Gastrocnemius medialis (tissue), 4 donors: ENCODE data around the gene CAMKV.
A peak's percentile ranks its signal among the peaks of the same experiment; 100 is the strongest.

Source experiments
- POLR2A ChIP-seq, 2 donors: fragments of 450-650 bp; IDR thresholded peaks; one replicate each; pipeline ENCODE4 v1.6.1; 2017; ENCODE audit warnings: antibody characterized with exemption in 2 of 2, mild to moderate bottlenecking in 2 of 2, moderate library complexity in 2 of 2
- TF ChIP-seq, protein P1 (sequence below), 5 experiments: fragments of 450-650 bp in 3 of 5; fragments of 200-600 bp in 2 of 5; sonication (generic) in 2 of 5; IDR thresholded peaks in 4 of 5; conservative IDR thresholded peaks in 1 of 5; 1 replicate in 4 of 5; 2 replicates in 1 of 5; pipeline ENCODE4 v1.5.1; 2016 to 2019; ENCODE audit warnings: antibody characterized with exemption in 5 of 5, mild to moderate bottlenecking in 3 of 5, moderate library complexity in 3 of 5

GRCh38 chr3:49839193-49839809, 30.4 kb downstream of the CAMKV start:
- TF ChIP-seq, protein P1, sequence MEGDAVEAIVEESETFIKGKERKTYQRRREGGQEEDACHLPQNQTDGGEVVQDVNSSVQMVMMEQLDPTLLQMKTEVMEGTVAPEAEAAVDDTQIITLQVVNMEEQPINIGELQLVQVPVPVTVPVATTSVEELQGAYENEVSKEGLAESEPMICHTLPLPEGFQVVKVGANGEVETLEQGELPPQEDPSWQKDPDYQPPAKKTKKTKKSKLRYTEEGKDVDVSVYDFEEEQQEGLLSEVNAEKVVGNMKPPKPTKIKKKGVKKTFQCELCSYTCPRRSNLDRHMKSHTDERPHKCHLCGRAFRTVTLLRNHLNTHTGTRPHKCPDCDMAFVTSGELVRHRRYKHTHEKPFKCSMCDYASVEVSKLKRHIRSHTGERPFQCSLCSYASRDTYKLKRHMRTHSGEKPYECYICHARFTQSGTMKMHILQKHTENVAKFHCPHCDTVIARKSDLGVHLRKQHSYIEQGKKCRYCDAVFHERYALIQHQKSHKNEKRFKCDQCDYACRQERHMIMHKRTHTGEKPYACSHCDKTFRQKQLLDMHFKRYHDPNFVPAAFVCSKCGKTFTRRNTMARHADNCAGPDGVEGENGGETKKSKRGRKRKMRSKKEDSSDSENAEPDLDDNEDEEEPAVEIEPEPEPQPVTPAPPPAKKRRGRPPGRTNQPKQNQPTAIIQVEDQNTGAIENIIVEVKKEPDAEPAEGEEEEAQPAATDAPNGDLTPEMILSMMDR (IDR thresholded peaks at IDR 0.05 in 4 of 5, conservative IDR thresholded peaks at IDR 0.05 in 1 of 5): peak; percentile 90 to 94 (median 93)
- TF ChIP-seq POLR2A (IDR thresholded peaks at IDR 0.05): no peak
